Rectal smooth muscle tissue (tissue), 1 donor: Measurements from ENCODE around the gene HMMR.

Experiments
- H3K27ac ChIP-seq: one replicate; pipeline ENCODE4 v1.7.0; 2013; ENCODE audit warnings: low read depth, low read length, inconsistent platforms
- H3K27me3 ChIP-seq: one replicate; pipeline ENCODE4 v1.7.0; 2013; ENCODE audit warnings: low read length; ENCODE audit not compliant: control insufficient read depth, insufficient read depth
- H3K36me3 ChIP-seq: one replicate; pipeline ENCODE4 v1.7.0; 2013; ENCODE audit warnings: low read length; ENCODE audit not compliant: control insufficient read depth, insufficient read depth
- H3K4me1 ChIP-seq: one replicate; pipeline ENCODE4 v1.7.0; 2013; ENCODE audit warnings: low read length; ENCODE audit not compliant: control insufficient read depth, insufficient read depth
- H3K4me3 ChIP-seq: one replicate; pipeline ENCODE4 v1.7.0; 2013; ENCODE audit warnings: low read length
- H3K9ac ChIP-seq: one replicate; pipeline ENCODE4 v1.7.0; 2013; ENCODE audit warnings: low read length

Gene HMMR

DNA sequence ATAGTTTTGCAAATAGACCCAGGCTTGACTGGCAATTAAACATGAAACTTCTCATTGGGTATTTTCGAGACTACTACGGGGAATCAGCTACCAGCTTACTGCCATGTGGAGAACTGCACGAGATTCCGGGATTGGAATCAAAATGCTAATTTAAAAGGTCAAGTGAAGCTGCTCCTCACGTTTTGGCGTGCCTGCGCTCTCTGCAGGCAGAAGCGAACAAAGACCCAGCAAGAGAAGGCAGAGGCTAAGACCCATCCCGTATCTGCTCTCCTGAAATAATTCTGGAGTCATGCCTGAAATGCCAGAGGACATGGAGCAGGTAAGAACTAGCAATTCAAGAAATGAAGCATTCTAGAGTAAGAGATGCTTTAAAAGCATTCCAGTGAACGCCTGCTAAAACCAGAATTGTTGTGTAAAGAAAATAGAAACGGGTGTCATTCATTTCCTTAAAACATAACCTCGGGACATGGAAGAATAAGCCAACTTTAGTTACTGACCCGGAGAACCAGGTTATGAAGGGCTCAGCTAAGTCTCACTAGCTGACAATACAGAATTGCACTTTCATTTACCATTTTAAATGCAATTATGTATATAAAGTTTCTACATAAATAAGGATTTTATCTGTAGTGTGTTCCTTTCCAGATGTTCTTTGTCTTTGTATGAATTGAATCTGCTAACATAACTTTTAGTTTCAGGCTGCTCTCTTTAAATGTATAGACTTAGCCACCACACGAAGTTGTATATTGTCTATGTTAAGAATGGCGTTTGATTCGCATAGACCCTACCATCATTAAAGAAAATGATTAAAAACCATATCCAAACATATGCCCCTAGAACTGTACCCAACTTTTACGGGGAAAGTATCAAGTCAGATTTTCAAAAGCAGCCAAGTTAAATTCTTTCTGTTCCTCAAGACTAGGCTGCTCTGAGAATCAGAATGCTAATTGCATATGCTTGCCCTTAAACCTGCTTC, 43.0 kb downstream of the HMMR start:
- Histone ChIP-seq H3K27me3 (no peaks in the 10 kb centered on the region), H3K4me1 (peaks cover 22% of the 10 kb centered on the region), H3K9ac (peak overlapping the region; percentile 49), H3K4me3 (peak overlapping the region; percentile 91), H3K36me3 (no peaks in the 10 kb centered on the region), H3K27ac (peak overlapping the region; percentile 98)

DNA sequence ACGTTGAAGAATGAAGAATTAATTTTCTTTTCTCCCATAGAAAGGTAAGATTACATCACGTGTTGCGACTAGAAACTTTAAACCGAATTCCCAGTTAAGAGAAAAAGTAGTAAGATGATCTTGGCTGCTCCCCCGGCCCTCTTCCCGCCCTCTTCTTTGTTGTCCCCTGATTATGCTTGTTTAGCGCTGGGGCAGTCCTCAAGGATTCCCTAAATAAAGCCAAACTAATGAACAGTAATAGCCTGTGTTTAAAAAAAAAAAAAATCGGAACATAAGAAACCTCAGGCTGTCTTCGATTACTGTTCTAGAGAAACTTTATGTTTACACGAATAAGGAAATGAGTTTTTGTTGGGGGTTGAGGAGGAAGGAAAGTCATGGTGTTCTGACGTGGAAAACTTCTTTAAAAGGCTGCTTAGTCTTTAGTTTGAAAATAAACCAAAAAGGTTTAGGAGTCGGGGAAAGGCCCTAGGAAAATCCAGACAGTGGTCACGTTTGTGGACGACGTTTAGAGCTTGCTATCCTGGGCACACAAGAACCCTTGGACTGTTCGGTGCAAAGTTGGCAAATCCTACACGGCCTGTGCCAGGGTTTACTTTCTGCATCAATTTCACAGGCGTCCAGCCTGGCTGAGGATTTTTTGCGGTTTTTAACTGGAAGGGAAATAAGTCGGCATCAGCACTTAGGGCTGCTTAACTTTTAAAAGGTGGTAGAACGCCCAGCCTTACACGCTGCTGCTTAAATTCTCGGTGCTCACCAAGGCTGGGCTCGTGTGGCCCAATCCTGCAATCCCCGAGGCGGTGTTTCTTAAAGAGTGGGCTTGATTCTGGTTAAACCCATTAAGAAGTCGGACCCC, 43.9 kb downstream of the HMMR start:
- Histone ChIP-seq H3K27me3 (no peaks in the 10 kb centered on the region), H3K9ac (peak overlapping the region; percentile 70), H3K27ac (peak overlapping the region; percentile 98), H3K36me3 (no peaks in the 10 kb centered on the region), H3K4me1 (peaks cover 22% of the 10 kb centered on the region), H3K4me3 (peak overlapping the region; percentile 91)

DNA sequence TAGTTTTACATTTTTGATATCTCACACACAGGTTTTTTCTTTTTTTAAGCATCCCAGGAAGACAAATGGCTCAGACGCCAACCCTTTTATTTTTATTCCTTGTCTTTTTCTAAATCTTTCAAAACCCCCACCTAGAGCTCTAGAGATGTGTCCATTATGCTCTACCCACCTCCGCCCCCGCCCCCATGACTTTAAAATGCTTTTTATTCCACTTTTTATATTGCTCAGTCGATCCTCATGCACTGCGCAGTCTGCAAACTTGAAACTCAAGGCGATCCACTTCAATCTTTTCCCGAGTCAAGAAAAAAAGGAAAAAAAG, 44.6 kb downstream of the HMMR start:
- Histone ChIP-seq H3K36me3 (no peaks in the 10 kb centered on the region), H3K4me1 (peaks cover 26% of the 10 kb centered on the region), H3K9ac (no peak overlapping the region), H3K27me3 (no peaks in the 10 kb centered on the region), H3K27ac (peak overlapping the region; percentile 98), H3K4me3 (peak overlapping the region; percentile 91)

DNA sequence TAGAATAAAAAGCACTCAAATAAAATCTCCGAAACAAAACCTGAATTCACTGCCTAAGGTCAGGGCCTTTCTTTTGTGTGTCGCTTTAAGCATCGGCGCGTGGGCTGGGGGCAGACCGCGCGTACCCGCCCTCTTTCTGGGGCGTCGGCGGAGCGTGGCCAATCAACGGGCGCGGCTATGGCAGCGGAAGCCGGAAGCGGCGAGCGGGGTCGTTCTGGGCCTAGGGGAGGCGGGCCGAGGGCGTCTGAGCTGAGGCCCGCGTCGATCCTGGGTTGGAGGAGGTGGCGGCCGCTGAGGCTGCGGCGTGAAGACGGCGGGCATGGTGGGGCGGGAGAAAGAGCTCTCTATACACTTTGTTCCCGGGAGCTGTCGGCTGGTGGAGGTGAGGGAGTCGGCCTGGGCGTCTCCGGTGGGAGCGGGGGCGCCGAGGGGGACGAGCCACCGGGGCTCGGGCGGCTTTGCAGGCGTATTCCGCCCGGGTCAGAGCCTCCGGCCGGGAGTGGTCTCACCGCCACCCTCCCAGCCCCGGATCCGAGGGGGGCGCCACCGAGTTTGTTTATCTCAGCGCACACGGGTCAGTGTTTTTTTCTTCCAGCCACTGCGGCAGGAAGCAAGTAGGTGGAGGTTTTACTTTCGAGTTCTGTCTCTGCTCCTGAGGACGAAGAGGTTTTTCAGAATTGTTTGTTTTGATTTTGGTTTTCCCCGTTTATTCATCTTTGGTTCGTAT, 45.1 kb downstream of the HMMR start, which contains the start of gene MAT2B:
MAT2B (plus strand) TSS at position 252 of the 727 bp plus-strand sequence; CDS start at position 320, 68 bp downstream.
- H3K9ac ChIP-seq = peak within 1 kb of the TSS; percentile 70
- peak within 1 kb of the TSS; percentile 91 for H3K4me3 ChIP-seq
- H3K27me3 ChIP-seq = no peaks in the 10 kb centered on the region
- H3K27ac ChIP-seq = peak within 1 kb of the TSS; percentile 98
- H3K4me1 ChIP-seq = peaks cover 26% of the 10 kb centered on the region
- no peaks in the 10 kb centered on the region for H3K36me3 ChIP-seq

DNA sequence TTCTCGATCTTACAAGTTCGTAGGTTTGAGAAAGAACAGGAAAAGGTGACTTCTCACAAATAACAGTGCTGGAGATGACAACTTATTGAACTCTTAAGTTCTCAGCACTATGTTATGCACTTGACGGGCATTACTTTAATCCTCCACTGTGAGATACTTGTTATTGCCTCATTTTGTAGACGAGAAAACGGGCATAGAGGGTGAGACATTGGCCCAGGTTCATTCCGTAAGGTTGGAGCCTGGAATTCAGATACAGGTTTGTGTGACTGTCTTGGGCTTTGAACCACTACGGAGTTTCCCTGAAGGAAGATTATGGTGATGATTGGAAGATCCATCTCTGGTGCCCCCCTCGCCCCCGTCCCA, 45.6 kb downstream of the HMMR start:
- Histone ChIP-seq H3K9ac (peak overlapping the region; percentile 50), H3K4me3 (peak overlapping the region; percentile 91), H3K36me3 (no peaks in the 10 kb centered on the region), H3K27me3 (no peaks in the 10 kb centered on the region), H3K4me1 (peaks cover 26% of the 10 kb centered on the region), H3K27ac (peak overlapping the region; percentile 98)

DNA sequence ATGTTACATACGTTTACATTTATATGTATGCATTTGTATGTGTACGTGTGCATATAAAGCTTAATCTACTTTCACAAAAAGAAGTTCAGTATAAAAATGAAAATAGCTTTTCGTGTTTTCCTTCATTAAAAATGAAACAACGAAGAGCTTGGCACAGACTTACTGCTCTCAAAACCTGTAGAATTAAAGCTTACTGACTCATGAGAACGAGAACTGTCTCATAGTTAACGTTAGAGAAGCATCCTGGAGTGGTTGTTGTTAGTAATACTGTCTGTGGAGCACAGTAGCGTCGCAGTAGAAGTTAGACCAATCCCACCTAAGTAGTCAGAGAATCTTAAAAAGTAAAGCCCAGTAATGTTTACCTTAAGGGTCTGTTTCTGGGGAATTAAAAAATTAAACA, 46.3 kb downstream of the HMMR start:
- H3K4me1 ChIP-seq = peaks cover 26% of the 10 kb centered on the region
- H3K9ac ChIP-seq = peak overlapping the region; percentile 50
- no peaks in the 10 kb centered on the region for H3K27me3 ChIP-seq
- H3K27ac ChIP-seq = peak overlapping the region; percentile 98
- H3K36me3 ChIP-seq = no peaks in the 10 kb centered on the region
- H3K4me3 ChIP-seq = peak overlapping the region; percentile 91

DNA sequence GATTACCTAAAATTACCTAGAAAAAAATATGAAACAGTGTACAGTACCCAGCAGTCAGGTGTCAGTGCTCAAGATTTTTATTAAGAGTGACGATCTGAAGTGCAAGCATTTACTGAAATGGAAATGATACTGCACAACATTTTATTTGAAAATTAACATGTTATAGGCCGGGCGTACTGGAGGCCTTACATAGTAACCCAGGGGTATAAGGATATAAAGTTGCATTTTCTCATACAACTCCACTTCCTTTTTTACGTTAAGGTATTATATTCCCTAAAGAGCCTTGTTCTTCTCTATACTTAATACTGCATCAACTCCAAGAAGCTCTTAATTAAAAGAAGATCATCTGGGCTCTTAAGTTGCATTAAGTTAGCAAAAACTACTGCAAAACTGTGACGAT, 48.3 kb downstream of the HMMR start:
- Histone ChIP-seq H3K4me3 (peak overlapping the region; percentile 15), H3K4me1 (peaks cover 28% of the 10 kb centered on the region), H3K36me3 (peaks cover 10% of the 10 kb centered on the region), H3K27me3 (no peaks in the 10 kb centered on the region), H3K9ac (no peak overlapping the region), H3K27ac (peak overlapping the region; percentile 10)

DNA sequence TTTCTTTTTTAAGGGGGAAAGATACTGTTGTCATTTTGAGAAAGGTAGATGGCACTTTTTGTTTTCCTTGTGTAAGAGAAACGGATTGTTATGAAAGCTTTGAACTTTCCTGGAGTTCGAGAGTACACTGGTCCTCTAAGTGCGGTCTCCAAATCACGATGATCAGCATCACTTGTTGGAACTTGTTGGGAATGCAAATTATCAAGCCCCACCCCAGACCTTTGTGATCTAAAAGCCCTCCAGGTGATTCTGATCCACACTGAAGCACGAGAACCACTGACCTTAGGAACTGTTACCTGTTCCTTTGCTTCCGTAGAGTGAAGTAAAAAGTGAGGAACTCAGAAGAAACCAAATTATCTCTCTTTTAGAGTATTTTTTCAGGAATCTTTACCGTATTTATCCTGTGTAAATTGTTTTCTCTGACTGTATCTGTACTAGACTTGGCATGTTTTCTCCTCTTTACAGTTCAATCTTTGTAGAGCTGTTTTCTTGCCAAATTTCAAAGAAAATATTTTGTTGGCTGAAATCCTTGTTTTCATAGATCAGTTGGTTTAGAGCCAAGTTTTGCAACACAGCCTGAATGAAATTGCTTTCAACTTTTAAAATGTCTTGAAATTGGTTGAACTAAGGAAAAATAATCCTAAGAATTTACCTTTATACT, 49.0 kb downstream of the HMMR start:
- Histone ChIP-seq H3K4me1 (peaks cover 25% of the 10 kb centered on the region), H3K27ac (peak overlapping the region; percentile 10), H3K9ac (no peak overlapping the region), H3K4me3 (peak overlapping the region; percentile 0), H3K27me3 (no peaks in the 10 kb centered on the region), H3K36me3 (peaks cover 11% of the 10 kb centered on the region)

DNA sequence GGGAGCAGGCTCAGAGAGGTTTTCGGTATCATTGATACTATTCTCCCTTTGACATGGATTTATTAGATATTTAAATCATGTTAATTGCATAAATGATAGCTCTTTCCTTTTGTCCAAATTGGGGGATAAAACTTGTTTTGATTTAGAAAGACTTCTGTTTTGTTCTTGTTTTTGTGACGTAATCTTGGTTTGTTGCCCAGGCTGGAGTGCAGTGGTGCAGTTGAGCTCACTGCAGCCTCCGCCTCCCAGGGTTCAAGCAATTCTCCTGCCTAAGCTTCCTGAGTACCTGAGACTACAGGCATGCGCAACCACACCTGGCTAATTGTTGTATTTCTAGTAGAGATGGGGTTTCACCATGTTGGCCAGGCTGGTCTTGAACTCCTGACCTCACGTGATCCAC, 52.1 kb downstream of the HMMR start:
- Histone ChIP-seq H3K27me3 (no peaks in the 10 kb centered on the region), H3K27ac (no peak overlapping the region), H3K4me3 (no peak overlapping the region), H3K4me1 (peaks cover 17% of the 10 kb centered on the region), H3K9ac (no peak overlapping the region), H3K36me3 (peaks cover 24% of the 10 kb centered on the region)

DNA sequence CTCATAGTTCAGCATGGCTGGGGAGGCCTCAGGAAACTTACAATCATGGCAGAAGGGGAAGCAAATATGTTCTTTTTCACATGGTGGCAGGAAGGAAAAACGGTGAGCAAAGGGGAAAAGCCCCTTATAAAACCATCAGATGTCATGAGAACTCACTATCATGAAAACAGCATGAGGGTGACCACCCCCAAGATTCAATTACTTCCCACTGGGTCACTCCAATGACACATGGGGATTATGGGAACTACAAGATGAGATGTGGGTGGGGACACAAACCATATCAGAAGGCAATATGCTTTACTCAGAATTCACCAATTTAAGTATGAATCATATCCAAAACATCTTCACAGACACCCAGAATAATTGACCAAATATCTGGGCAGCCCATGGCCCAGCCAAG, 64.7 kb downstream of the HMMR start:
- H3K9ac ChIP-seq = no peak overlapping the region
- no peak overlapping the region for H3K27ac ChIP-seq
- no peaks in the 10 kb centered on the region for H3K4me1 ChIP-seq
- peaks cover 7% of the 10 kb centered on the region for H3K36me3 ChIP-seq
- no peaks in the 10 kb centered on the region for H3K27me3 ChIP-seq
- no peak overlapping the region for H3K4me3 ChIP-seq

DNA sequence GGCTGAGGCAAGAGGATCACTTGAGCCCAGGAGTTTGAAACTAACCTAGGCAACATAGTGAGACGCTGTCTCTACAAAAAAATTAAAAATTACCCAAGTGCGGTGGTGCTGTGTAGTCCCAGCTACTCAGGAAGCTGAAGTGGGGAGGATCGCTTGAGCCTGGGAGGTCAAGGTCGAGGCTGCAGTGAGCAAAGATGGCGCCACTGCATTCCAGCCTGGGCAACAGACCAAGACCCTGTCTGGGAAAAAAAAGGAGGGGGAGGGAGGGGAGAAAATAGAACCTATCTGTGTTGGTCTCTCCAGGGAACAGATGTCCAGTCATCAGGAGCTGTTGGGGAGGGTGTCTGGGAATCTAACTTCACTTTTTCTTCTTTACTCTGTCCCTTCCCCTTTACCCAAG, 69.3 kb downstream of the HMMR start:
- no peak overlapping the region for H3K27ac ChIP-seq
- H3K9ac ChIP-seq = no peak overlapping the region

More for the DNA sequence above, 69.3 kb downstream of the HMMR start:
- Histone ChIP-seq H3K36me3 (no peaks in the 10 kb centered on the region), H3K4me3 (no peak overlapping the region), H3K4me1 (no peaks in the 10 kb centered on the region), H3K27me3 (no peaks in the 10 kb centered on the region)
